GM12875 (cell line): ENCODE measurements around the gene STX8.

Experiments
- H3K4me3 ChIP-seq: one replicate; pipeline ENCODE4 v1.5.1; 2011; ENCODE audit warnings: low read depth, low read length, control low read depth
- TF ChIP-seq, protein P1 (sequence below): IDR thresholded peaks from 2 replicates; pipeline ENCODE4 v1.5.1; 2011; ENCODE audit warnings: low read depth, mild to moderate bottlenecking, control low read depth, inconsistent platforms, low read length, moderate library complexity, borderline replicate concordance; ENCODE audit not compliant: insufficient read depth

The STX8 gene

DNA sequence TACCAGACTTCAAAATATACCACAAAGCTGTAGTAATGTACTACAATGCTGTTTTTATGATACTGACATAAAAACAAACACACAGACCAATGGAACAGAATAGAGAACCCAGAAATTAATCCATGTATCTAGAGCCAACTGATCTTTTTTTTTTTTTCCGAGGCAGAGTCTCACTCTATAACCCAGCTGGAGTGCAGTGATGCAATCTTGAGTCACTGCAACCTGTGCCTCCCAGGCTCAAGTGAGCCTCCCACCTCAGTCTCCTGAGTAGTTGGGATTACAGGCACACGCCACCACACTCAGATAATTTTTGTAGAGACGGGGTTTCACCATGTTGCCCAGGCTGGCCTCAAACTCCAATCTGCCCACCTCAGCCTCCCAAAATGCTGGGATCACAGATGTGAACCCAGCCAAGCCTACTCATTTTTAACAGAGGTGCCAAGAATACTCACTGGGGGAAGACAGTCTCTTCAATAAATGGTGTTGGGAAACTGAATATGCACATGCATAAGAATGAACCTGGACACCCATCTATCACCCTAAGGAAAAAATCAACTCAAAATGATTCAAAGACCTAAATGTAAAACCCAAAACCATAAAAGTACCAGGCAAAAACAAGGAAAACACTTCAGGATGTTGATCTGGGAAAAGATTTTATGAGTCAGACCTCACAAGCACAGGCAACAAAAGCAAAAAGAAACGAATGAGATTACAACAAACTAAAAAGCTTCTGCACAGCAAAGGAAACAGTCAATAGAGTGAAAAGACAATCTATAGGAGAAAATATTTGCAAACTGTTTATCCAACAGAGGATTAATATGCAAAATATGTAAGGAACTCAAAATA is 63.1 kb downstream of the STX8 start:
- no peak overlapping the region for H3K4me3 ChIP-seq
- TF ChIP-seq, protein P1, sequence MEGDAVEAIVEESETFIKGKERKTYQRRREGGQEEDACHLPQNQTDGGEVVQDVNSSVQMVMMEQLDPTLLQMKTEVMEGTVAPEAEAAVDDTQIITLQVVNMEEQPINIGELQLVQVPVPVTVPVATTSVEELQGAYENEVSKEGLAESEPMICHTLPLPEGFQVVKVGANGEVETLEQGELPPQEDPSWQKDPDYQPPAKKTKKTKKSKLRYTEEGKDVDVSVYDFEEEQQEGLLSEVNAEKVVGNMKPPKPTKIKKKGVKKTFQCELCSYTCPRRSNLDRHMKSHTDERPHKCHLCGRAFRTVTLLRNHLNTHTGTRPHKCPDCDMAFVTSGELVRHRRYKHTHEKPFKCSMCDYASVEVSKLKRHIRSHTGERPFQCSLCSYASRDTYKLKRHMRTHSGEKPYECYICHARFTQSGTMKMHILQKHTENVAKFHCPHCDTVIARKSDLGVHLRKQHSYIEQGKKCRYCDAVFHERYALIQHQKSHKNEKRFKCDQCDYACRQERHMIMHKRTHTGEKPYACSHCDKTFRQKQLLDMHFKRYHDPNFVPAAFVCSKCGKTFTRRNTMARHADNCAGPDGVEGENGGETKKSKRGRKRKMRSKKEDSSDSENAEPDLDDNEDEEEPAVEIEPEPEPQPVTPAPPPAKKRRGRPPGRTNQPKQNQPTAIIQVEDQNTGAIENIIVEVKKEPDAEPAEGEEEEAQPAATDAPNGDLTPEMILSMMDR = no peak

DNA sequence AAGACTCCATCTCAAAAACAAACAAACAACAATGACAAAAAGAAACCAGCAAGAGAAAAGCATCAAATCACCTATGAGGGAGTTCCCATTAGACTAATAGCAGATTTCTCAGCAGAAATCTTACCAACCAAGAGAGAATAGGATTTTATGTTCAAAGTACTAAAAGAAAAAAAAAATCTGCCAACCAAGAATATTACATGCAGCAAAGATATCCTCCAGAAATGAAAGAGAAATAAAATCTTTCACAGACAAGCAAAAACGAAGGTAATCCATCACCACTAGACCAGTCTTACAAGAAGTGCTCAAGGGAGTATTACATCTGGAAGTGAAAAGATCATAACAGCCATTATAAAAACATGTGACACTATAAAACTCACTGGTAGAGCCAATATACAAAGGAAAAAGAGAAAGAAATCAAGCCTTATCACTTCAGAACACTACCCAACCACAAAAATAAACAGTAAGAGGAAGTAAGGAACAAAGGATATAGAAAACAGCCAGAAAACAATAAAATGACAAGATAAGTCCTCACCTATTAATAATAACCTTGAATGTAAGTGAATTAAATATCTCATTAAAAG is 66.3 kb downstream of the STX8 start:
- TF ChIP-seq, protein P1 = no peak
- H3K4me3 ChIP-seq = no peak overlapping the region

DNA sequence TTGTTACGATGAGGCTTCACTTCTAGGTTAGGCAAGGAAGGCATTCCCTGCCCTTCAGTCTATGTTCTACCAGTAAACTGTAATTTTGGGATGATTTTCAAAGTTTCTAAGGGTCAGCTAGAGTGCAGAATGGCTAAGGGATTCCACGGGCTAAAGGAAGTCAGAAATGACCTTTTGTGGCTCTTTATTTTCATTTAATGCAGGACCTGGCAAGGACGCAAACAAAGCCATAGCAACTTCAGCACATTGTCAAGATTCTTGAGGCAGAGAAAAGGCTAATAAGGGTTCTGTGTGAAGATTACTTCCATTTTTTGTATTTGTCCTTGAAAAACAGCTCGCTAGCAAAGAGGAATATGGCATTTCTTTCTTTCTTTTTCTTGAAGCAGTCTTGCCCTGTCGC is 76.6 kb downstream of the STX8 start:
- TF ChIP-seq, protein P1 = no peak
- no peak overlapping the region for H3K4me3 ChIP-seq

DNA sequence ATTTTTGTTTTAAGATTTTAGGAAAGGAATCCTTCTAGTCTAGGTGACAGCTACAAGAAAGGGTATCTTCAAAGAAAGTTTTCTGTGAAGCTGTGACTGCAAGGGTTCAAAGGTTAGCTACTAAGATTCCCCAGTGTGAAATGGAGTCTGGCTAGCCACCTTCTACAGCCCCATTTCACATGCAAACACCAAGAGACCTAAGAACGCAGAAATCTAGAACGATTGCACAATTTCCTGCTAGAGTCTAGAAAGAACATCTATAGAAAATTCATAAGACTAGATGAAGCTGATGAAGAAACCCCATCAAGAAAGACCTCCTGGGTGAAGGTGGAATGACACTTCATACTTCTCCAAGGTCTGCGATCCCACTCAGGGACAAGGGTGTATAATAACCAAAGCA is 77.1 kb downstream of the STX8 start:
- TF ChIP-seq, protein P1 = no peak
- H3K4me3 ChIP-seq = no peak overlapping the region

DNA sequence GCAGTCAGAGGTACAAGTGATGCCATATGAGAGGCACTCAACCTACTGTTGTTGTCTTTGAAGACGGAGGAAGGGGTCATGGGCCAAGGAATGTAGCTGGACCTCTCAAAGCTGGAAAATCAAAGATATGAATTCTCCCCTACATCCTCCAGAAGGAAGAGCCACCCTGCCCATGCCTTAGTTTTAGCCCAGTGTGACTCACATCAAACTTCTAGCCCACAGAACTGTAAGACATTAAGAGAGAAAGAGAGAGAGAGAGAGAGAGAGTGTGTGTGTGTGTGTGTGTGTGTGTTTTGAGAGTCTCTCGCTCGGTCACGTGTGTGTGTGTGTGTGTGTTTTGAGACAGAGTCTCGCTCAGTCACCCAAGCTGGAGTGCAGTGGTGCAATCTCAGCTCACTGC is 87.1 kb downstream of the STX8 start:
- no peak overlapping the region for H3K4me3 ChIP-seq
- TF ChIP-seq, protein P1 = no peak

DNA sequence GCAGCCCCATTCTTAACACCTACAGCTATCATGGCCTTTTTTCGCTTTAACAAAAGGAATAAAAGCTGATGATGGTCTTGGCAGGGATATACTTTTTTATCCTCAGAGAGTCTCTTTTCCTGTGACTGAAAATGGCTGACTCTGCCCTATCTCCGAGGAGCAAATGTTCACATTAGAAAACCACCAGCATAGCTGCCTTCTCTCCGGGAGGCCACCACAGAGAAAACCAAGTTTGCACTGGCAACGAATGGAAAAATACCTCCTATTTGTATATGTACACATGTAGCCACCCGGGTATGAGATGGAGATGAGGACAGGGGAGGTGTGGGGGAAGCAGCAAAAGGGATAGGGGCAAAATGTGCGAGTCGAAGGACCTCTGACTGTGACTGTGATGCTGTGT is 88.2 kb downstream of the STX8 start:
- no peak overlapping the region for H3K4me3 ChIP-seq
- TF ChIP-seq, protein P1 = no peak

DNA sequence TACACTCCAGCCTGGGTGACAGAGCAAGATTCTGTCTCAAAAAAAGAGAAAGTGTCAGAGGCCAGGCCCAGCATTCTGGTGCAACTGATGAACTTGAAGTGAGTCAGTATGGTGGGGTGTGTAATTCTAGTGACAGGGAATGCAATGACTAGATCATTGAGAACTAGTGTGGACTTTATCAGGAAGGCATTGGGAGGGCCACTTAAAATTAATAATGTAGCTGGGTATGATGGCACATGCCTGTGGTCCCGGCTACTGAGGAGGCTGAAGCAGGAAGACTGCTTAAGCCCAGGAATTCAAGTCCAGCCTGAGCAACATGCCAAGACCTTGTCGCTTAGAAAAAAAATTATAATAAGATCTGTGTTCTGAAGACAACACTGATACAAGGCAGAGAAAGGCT is 90.8 kb downstream of the STX8 start:
- no peak overlapping the region for H3K4me3 ChIP-seq
- TF ChIP-seq, protein P1 = no peak
